GM13977 (cell line): ENCODE measurements around the gene PTBP1.
"Not testable (repeated sequence)": the region's sequence is repeated elsewhere in the genome, so short reads cannot be mapped to it uniquely, and the experiment has no call there.

Experiments used
- DNase-seq: peaks from one replicate; pipeline ENCODE4 v3.0.0; 2012; ENCODE audit warnings: low spot score
- in situ Hi-C: fragments of 300-500 bp; cut with MboI; formaldehyde crosslinking; loops from one replicate; pipeline ENCODE4 v1.12.0; 2022; ENCODE audit warnings: low sequenced_read_pairs, low pct_unique_long_range_greater_than_20kb, mixed read lengths, inconsistent platforms; ENCODE audit not compliant: unreplicated experiment
- TF ChIP-seq, protein P1 (sequence below): IDR thresholded peaks from 2 replicates; pipeline ENCODE4 v1.5.1; 2012; ENCODE audit warnings: mild to moderate bottlenecking, control low read depth; ENCODE audit not compliant: insufficient read depth; ENCODE audit errors: extremely low read depth, missing control alignments

Gene PTBP1

DNA sequence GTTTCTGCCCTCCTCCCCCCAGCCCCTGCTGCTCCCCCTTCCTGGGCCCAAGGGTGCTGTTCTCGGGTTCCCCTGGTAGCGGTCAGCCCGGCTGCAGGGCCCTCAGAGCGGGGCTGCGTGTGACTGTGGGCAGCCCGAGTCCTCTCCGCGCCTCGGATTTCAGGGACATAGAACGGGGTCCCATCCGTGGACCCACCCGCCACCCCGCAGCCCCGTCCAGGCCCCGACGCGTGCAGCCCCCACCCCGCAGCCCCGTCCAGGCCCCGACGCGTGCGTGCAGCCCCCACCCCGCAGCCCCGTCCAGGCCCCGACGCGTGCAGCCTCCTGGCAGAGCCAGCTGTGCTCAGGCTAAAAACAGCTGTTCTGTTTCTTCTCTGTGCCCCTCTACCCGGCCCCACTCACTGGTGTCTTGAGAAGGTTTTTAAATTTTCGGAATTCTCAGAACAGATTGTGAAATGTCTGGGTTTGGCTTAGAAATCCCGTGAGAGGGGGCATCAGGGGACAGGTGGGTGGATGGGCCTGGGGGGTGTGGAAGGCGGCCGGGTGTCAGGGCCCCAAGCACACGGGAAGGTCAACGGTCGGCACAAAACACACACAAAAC is 38.1 kb downstream of the PTBP1 start:
- in situ Hi-C loops = no loop called here
- TF ChIP-seq, protein P1, sequence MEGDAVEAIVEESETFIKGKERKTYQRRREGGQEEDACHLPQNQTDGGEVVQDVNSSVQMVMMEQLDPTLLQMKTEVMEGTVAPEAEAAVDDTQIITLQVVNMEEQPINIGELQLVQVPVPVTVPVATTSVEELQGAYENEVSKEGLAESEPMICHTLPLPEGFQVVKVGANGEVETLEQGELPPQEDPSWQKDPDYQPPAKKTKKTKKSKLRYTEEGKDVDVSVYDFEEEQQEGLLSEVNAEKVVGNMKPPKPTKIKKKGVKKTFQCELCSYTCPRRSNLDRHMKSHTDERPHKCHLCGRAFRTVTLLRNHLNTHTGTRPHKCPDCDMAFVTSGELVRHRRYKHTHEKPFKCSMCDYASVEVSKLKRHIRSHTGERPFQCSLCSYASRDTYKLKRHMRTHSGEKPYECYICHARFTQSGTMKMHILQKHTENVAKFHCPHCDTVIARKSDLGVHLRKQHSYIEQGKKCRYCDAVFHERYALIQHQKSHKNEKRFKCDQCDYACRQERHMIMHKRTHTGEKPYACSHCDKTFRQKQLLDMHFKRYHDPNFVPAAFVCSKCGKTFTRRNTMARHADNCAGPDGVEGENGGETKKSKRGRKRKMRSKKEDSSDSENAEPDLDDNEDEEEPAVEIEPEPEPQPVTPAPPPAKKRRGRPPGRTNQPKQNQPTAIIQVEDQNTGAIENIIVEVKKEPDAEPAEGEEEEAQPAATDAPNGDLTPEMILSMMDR = no peak
- no peak for DNase-seq

DNA sequence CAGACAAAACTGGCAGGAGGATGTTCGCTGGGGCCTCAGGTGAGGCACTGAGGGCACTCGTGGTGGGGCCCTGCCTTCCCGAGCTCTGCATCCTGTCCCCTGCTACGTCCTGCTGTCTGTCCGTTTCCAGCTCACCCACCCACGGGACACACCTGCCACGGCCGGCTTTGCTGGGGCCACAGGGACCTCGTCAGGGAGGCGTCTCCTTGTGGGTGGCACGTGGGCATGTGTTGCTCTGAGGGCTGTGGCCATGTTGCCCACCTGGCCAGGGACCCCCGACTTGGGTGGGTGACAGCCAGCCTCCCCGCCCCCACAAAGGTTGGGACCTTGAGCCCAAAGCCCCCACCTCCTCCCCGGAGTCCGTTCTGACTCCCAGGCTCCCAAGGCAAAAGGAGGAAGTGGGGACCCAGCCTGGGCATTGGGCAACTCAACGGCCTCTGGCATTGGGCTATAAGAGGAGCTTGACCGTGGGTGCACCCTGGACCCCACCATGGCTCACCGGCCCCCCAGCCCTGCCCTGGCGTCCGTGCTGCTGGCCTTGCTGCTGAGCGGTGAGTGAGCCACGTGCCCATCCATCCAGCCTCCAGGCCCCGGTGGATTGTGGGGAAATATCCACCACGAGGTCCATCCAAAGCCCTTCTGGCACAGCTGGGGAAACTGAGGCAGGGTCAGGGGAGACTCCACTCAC is 43.4 kb downstream of the PTBP1 start, which contains the start of gene PRTN3:
Gene PRTN3 (plus strand): TSS at position 481 of the 688 bp plus-strand sequence. CDS start 10 bp downstream, at position 491.
- TF ChIP-seq, protein P1 = no peak
- in situ Hi-C loops = no loop called here
- DNase-seq = no peak

DNA sequence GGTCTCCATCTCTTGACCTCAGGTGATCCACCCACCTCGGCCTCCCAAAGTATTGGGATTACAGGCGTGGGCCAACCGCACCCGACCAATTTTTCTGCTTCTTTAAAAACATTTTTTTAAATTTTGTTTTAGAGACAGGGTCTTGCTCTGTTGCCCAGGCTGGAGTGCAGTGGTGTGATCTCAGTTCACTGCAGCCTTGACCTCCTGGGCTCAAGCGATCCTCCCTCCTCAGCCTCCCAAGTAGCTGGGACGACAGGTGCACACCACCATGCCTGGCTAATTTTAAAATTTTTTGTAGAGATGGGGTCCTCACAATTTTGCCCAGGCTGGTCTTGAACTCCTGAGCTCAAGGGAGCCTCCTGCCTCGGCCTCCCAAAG is 45.5 kb downstream of the PTBP1 start:
- in situ Hi-C loops = not testable (repeated sequence)

DNA sequence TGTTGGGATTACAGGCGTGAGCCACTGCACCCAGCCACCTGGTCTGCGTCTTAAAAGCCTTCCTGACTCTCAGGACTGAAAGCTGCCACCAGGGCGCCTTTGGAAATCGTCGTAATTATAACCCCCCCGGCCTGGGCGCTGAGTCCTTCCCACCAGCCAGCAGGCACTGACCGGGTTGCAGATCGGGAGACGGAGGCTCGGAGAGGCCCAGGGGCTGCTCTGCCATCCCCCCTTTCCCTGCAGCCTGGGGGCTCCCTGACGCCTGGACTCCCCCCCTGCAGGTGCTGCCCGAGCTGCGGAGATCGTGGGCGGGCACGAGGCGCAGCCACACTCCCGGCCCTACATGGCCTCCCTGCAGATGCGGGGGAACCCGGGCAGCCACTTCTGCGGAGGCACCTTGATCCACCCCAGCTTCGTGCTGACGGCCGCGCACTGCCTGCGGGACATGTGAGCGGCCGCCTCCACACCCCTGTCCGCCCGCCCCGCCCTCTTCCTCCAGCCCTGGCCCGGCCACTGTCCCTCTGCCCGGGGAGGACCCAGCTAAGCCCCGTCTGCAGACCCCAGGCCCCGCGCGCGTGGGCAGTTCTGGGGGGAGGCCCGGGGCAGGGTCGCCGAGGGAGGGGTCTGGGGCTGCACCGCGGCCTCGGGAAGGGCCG is 46.1 kb downstream of the PTBP1 start:
- DNase-seq = no peak

More for the DNA sequence above, 45.5 kb downstream of the PTBP1 start:
- not testable (repeated sequence) for DNase-seq

DNA sequence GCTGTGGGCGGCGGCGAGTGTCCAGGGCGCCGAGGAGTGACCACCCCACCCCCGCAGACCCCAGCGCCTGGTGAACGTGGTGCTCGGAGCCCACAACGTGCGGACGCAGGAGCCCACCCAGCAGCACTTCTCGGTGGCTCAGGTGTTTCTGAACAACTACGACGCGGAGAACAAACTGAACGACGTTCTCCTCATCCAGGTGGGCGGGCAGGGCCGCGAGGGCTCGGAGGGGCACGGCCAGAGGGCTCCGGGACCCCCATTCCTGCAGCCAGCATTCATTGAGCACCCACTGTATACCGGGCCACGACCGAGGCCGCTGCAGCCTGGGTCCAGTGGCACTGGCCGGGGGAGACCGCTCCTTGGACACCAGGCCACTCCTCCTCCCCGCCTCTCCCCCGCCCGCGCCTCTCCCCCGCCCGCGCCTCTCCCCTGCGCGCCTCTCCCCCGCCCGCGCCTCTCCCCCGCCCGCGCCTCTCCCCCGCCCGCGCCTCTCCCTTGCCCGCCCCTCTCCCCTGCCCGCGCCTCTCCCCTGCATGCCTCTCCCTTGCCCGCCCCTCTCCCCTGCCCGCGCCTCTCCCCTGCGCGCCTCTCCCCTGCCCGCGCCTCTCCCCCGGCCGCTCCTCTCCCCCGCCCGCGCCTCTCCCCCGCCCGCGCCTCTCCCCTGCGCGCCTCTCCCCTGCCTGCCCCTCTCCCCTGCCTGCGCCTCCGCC is 46.7 kb downstream of the PTBP1 start:
- TF ChIP-seq, protein P1 = no peak

More for the DNA sequence above, 46.1 kb downstream of the PTBP1 start:
- in situ Hi-C loops = no loop called here
- TF ChIP-seq, protein P1 = no peak

DNA sequence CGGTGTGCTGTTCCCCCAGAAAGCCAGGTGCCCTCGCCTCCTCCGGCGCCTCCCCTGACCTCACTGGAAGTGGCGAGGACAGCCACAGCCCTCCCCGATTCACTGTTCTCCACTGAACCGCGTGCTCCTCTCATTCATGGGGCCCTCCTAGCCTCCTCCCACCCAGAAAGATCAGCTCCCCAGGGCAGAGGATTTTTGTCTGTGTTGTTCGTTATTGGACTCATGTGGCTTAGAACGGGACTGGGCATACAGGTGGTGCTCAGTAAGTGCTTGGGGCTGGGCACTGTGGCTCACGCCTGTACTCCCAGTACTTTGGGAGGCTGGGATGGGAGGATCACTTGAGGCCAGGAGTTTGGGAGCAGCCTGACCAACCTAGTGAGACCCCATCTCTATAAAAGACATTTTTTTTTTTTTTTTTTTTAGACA is 47.3 kb downstream of the PTBP1 start:
- TF ChIP-seq, protein P1 = no peak
- in situ Hi-C loops = no loop called here
- DNase-seq = no peak

More for the DNA sequence above, 46.7 kb downstream of the PTBP1 start:
- DNase-seq = no peak
- in situ Hi-C loops = no loop called here
